H1 (cell line): Measurements from ENCODE around the gene FRAT2. TPM values are rescaled to one million over a fixed set of nuclear protein-coding genes. Genes with fewer than 3 reads are reported as not detected.
A peak's percentile ranks its signal among the peaks of the same experiment; 100 is the strongest.

Experiments
- CTCF ChIA-PET: fragments of 300-600 bp; sonication (Branson Sonifier 250); formaldehyde crosslinking; loops from one replicate; lab custom pipeline; 2021; ENCODE audit not compliant: partially characterized antibody; lab: Charles Lee
- POLR2A ChIA-PET: fragments of 300-600 bp; sonication (Branson Sonifier 250); formaldehyde crosslinking; loops from one replicate; lab custom pipeline; 2021; ENCODE audit warnings: inconsistent platforms; ENCODE audit not compliant: partially characterized antibody; lab: Charles Lee
- DNase-seq, 2 experiments: peaks; one replicate each; pipeline versions ENCODE4 v3.0.0 to v3.0.0-alpha.2; 2010 to 2022; ENCODE audit warnings: low spot score in 2 of 2, low read depth in 1 of 2, mixed read lengths in 1 of 2
- FAIRE-seq: peaks from 2 replicates; lab custom pipeline; 2011; peaks lifted over from hg19 to GRCh38; lab: Jason Lieb, UNC
- H2AFZ ChIP-seq: 2 replicates; pipeline ENCODE4 v1.8.1; 2012; ENCODE audit warnings: low read length, inconsistent platforms
- H2AK5ac ChIP-seq: 2 replicates; pipeline ENCODE4 v1.6.1; 2013; ENCODE audit warnings: low read depth, low read length
- H2BK120ac ChIP-seq: replicated peaks from 2 replicates; pipeline ENCODE3; 2013; ENCODE audit warnings: low read depth, low read length, inconsistent platforms
- H2BK12ac ChIP-seq: 2 replicates; pipeline ENCODE4 v1.6.1; 2013; ENCODE audit warnings: low read depth, low read length
- H2BK15ac ChIP-seq: 2 replicates; pipeline ENCODE4 v1.6.1; 2013; ENCODE audit warnings: low read length
- H2BK20ac ChIP-seq: 2 replicates; pipeline ENCODE4 v1.6.1; 2013; ENCODE audit warnings: low read length
- H2BK5ac ChIP-seq: 2 replicates; pipeline ENCODE4 v1.6.1; 2013; ENCODE audit warnings: low read depth, low read length
- H3K14ac ChIP-seq: 2 replicates; pipeline ENCODE4 v1.6.1; 2013; ENCODE audit warnings: inconsistent platforms; ENCODE audit not compliant: insufficient read length
- H3K18ac ChIP-seq: 2 replicates; pipeline ENCODE4 v1.6.1; 2013; ENCODE audit warnings: low read length; ENCODE audit errors: extremely low read depth
- H3K23ac ChIP-seq: 2 replicates; pipeline ENCODE4 v1.6.1; 2013; ENCODE audit warnings: inconsistent platforms; ENCODE audit not compliant: insufficient read length
- H3K23me2 ChIP-seq: 2 replicates; pipeline ENCODE4 v1.6.1; 2013; ENCODE audit warnings: low read depth, low read length
- H3K27ac ChIP-seq: 2 replicates; pipeline ENCODE4 v1.6.1; 2011; ENCODE audit warnings: low read depth, low read length, inconsistent platforms
- H3K27me3 ChIP-seq, 4 experiments: replicated peaks in 1 of 4; 1 replicate in 1 of 4; 2 replicates in 3 of 4; pipeline versions ENCODE4 v1.6.1 to v1.8.1; 2011 to 2013; ENCODE audit warnings: low read length in 3 of 4, mild to moderate bottlenecking in 3 of 4, inconsistent platforms in 2 of 4, mixed read lengths in 2 of 4, moderate library complexity in 1 of 4; ENCODE audit not compliant: control insufficient read depth in 3 of 4, insufficient read depth in 3 of 4; ENCODE audit errors: extremely low read depth in 1 of 4
- H3K36me3 ChIP-seq, 4 experiments: 2 replicates each; pipeline versions ENCODE4 v1.6.1 to v1.8.1; 2011 to 2013; ENCODE audit warnings: mild to moderate bottlenecking in 4 of 4, low read length in 3 of 4, moderate library complexity in 2 of 4, control low read depth in 1 of 4, inconsistent platforms in 1 of 4; ENCODE audit not compliant: insufficient read depth in 4 of 4, control insufficient read depth in 2 of 4
- H3K4ac ChIP-seq: replicated peaks from 2 replicates; pipeline ENCODE3; 2013; ENCODE audit warnings: low read length, low read depth, mixed read lengths, inconsistent platforms; ENCODE audit not compliant: insufficient read length
- H3K4me1 ChIP-seq, 4 experiments: replicated peaks in 1 of 4; 1 replicate in 1 of 4; 2 replicates in 3 of 4; pipeline versions ENCODE4 v1.6.1 to v1.8.1; 2011 to 2013; ENCODE audit warnings: low read length in 3 of 4, inconsistent platforms in 2 of 4, mixed read lengths in 1 of 4; ENCODE audit not compliant: insufficient read depth in 4 of 4, control insufficient read depth in 3 of 4
- H3K4me2 ChIP-seq, 2 experiments: 2 replicates each; pipeline versions ENCODE4 v1.6.1 to v1.8.1; 2011 to 2013; ENCODE audit warnings: low read depth in 2 of 2, low read length in 2 of 2, control low read depth in 1 of 2, inconsistent platforms in 1 of 2, mild to moderate bottlenecking in 1 of 2; ENCODE audit not compliant: insufficient read depth in 1 of 2
- H3K4me3 ChIP-seq, 4 experiments: fragments of 200-600, 300-600 bp in 1 of 4; sonication (generic), shearing (Covaris generic), sonication (Bioruptor Twin) in 1 of 4; 2 replicates each; pipeline versions ENCODE4 v1.5.1 to v1.8.1; 2011 to 2016; ENCODE audit warnings: low read length in 4 of 4, low read depth in 3 of 4, control low read depth in 2 of 4, inconsistent platforms in 2 of 4, mild to moderate bottlenecking in 2 of 4, mixed read lengths in 1 of 4, moderate library complexity in 1 of 4; ENCODE audit not compliant: insufficient read depth in 2 of 4; ENCODE audit errors: extremely low read depth in 1 of 4
- H3K56ac ChIP-seq: replicated peaks from 2 replicates; pipeline ENCODE3; 2013; ENCODE audit warnings: low read depth, mild to moderate bottlenecking, mixed read lengths, low read length, inconsistent platforms; ENCODE audit not compliant: insufficient read length
- H3K79me1 ChIP-seq: 2 replicates; pipeline ENCODE4 v1.6.1; 2013; ENCODE audit warnings: low read depth, low read length, control low read depth
- H3K79me2 ChIP-seq, 2 experiments: 2 replicates each; pipeline versions ENCODE4 v1.6.1 to v1.8.1; 2012 to 2013; ENCODE audit warnings: low read length in 2 of 2, mild to moderate bottlenecking in 2 of 2, inconsistent platforms in 1 of 2; ENCODE audit not compliant: insufficient read depth in 2 of 2, control insufficient read depth in 1 of 2
- H3K9ac ChIP-seq, 4 experiments: replicated peaks in 1 of 4; 1 replicate in 1 of 4; 2 replicates in 3 of 4; pipeline versions ENCODE4 v1.6.1 to v1.8.1; 2011 to 2013; ENCODE audit warnings: low read depth in 3 of 4, low read length in 3 of 4, control low read depth in 2 of 4, mild to moderate bottlenecking in 2 of 4, moderate library complexity in 2 of 4, inconsistent platforms in 1 of 4; ENCODE audit errors: extremely low read depth in 1 of 4
- H3K9me3 ChIP-seq, 2 experiments: 2 replicates each; pipeline versions ENCODE4 v1.6.1 to v1.8.1; 2012 to 2013; ENCODE audit warnings: mild to moderate bottlenecking in 2 of 2, moderate library complexity in 2 of 2, control low read depth in 1 of 2, inconsistent platforms in 1 of 2, low read depth in 1 of 2, low read length in 1 of 2, mixed read lengths in 1 of 2; ENCODE audit not compliant: insufficient read depth in 2 of 2
- H4K20me1 ChIP-seq, 2 experiments: replicated peaks in 1 of 2; 2 replicates each; pipeline versions ENCODE3 to v1.8.1; 2011 to 2013; ENCODE audit warnings: inconsistent platforms in 2 of 2, low read length in 2 of 2, mild to moderate bottlenecking in 1 of 2; ENCODE audit not compliant: insufficient read depth in 2 of 2, control insufficient read depth in 1 of 2
- H4K5ac ChIP-seq: 2 replicates; pipeline ENCODE4 v1.6.1; 2013; ENCODE audit warnings: low read length, low read depth, mixed read lengths, inconsistent platforms; ENCODE audit not compliant: insufficient read length
- H4K8ac ChIP-seq: 2 replicates; pipeline ENCODE4 v1.8.0; 2013; ENCODE audit warnings: mild to moderate bottlenecking, moderate library complexity, low read length, inconsistent platforms; ENCODE audit not compliant: insufficient read depth; ENCODE audit errors: extremely low read depth
- H4K91ac ChIP-seq: replicated peaks from 2 replicates; pipeline ENCODE3; 2013; ENCODE audit warnings: low read length, mixed read lengths, inconsistent platforms; ENCODE audit not compliant: insufficient read length
- CHD2 ChIP-seq: IDR thresholded peaks from 2 replicates; pipeline ENCODE4 v1.6.1; 2012; ENCODE audit warnings: low read length, improper control_type of control experiment
- CREB1 ChIP-seq: IDR thresholded peaks from 2 replicates; pipeline ENCODE4 v1.6.1; 2012; ENCODE audit warnings: inconsistent platforms
- EGR1 ChIP-seq: IDR thresholded peaks from 2 replicates; pipeline ENCODE4 v1.6.1; 2011; ENCODE audit warnings: low read depth, low read length, borderline replicate concordance
- POLR2A ChIP-seq, 2 experiments: IDR thresholded peaks; 1 replicate in 1 of 2; 2 replicates in 1 of 2; pipeline ENCODE4 v1.6.1; 2011; ENCODE audit warnings: low read depth in 2 of 2, low read length in 2 of 2, mild to moderate bottlenecking in 2 of 2; ENCODE audit errors: control extremely low read depth in 1 of 2
- SUZ12 ChIP-seq: fragments of 200-600 bp; sonication (generic); IDR thresholded peaks from 2 replicates; pipeline ENCODE4 v1.6.1; 2012; ENCODE audit warnings: mild to moderate bottlenecking, inconsistent platforms, low read length, moderate library complexity, mixed read lengths
- WGBS, 2 experiments: shearing (Covaris generic) in 1 of 2; methylation state at CpG; one replicate each; pipeline versions ENCODE4 v1.1.6 to v1.1.7; 2013 to 2015; ENCODE audit warnings: low lambda C conversion rate in 2 of 2, mixed read lengths in 2 of 2, inconsistent platforms in 1 of 2, low coverage in 1 of 2, missing lambda C conversion rate in 1 of 2; ENCODE audit not compliant: insufficient replicate concordance in 2 of 2, insufficient coverage in 1 of 2, insufficient read length in 1 of 2; ENCODE audit errors: extremely low coverage in 1 of 2, missing lambda C conversion rate in 1 of 2; 5-methylcytosine and 5-hydroxymethylcytosine counted together
- polyA plus RNA-seq, 7 experiments: library from polyadenylated mRNA; depleted of rRNA in 3 of 7; stranded (reverse) in 5 of 7; unstranded in 2 of 7; fragments of >200 nt in 5 of 7; fragments of 200-250 nt in 2 of 7; gene quantifications; 1 replicate in 5 of 7; 2 replicates in 1 of 7; 4 replicates in 1 of 7; pipeline versions ENCODE4 v1.2.1 to v1.2.3, GENCODE V29; 2011 to 2013; ENCODE audit warnings: missing spikeins in 2 of 7, mixed read lengths in 2 of 7
- total RNA-seq: library from RNA; stranded (reverse); fragmentation: NEBNext Ultra II Directional; extraction: Animal tissue kit (Norgen Biotek cat#: 25700); gene quantifications from 2 replicates; pipeline ENCODE4 v1.2.1, GENCODE V29; 2021

FRAT2 gene
- total and polyA plus RNA-seq, 2 of the 8 experiments (the other 6 are each of a cell fraction or from before 2014, with no cell fraction given): 47.4 to 83.0 TPM

DNA sequence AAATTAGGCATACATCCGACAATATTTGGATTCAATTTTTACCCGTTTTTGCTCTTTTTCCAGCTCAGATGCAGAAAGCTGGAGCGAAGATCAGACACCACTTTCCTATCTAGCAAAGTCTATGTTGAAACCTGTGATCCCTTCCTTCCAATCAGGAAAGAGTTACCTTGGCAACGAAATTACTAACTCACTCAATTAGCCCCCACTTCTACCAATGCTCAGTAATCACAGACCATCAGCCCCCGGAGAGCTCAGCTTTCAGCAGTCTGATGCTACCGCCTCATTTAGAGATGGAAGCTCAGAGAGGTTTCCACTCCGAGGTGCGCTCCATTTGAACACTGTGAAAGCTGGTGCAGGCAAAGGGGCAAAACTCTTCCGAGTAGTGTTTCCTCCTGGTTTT, 8.8 kb downstream of the FRAT2 start:
- Histone ChIP-seq H3K56ac (no peak overlapping the region), H2BK12ac (no peak overlapping the region), H2BK15ac (no peak overlapping the region), H3K4me1 (peaks cover 0 to 19% (median 9%) of the 10 kb centered on the region in 4 experiments; a peak in 6 of 7 replicates), H4K91ac (no peak overlapping the region), H3K9me3 (no peaks in the 10 kb centered on the region), H3K27ac (no peak overlapping the region), H3K9ac (no peak overlapping the region), H2BK120ac (no peak overlapping the region), H3K79me1 (peaks cover 7% of the 10 kb centered on the region; the same call in 1 of the 2 replicates), H3K14ac (no peak overlapping the region), H3K79me2 (peaks cover 6 to 22% of the 10 kb centered on the region in 2 experiments; a peak in 3 of 4 replicates), H2AFZ (no peak overlapping the region), H3K4ac (no peak overlapping the region), H4K8ac (no peak overlapping the region), H2BK5ac (no peak overlapping the region), H3K4me3 (no peak overlapping the region), H3K36me3 (peaks cover 2 to 25% (median 7%) of the 10 kb centered on the region in 4 experiments; a peak in 5 of 8 replicates), H2AK5ac (no peak overlapping the region), H4K5ac (no peak overlapping the region), H3K23ac (no peak overlapping the region), H3K4me2 (no peak overlapping the region), H2BK20ac (no peak overlapping the region), H4K20me1 (peaks cover 5 to 6% of the 10 kb centered on the region in 2 experiments), H3K18ac (no peak overlapping the region), H3K27me3 (peaks cover 3 to 13% (median 11%) of the 10 kb centered on the region in 4 experiments), H3K23me2 (peaks cover 3% of the 10 kb centered on the region; the same call in 1 of the 2 replicates)
- FAIRE-seq (no peak), DNase-seq (no peak)
- WGBS, 2 experiments: 78% methylated on average over 9 of the region's 9 CpGs; no CpG with 5 or more reads in 1 of the 2 experiments
- POLR2A ChIA-PET: interaction anchor here (1.2 to 5.5 kb wide), 6 partner anchors 7 to 35 kb away, joined by 3 to 75 read pairs (median 5); partner anchors contain the start of gene FRAT2
- TF ChIP-seq SUZ12 (no peak), CHD2 (no peak), POLR2A (IDR thresholded peaks at IDR 0.05; ENCODE audit: control extremely low read depth in 1 of 2, low read depth in 2 of 2, low read length in 2 of 2) (0 out of 3 replicates have a peak, but pooled peaks of 1 of the 2 experiments have one; percentile 20), CREB1 (no peak), EGR1 (no peak)
- CTCF ChIA-PET: interaction anchor here (1.0 to 2.4 kb wide), 5 partner anchors 11 to 48 kb away, joined by 3 to 9 read pairs (median 4); no protein-coding TSS in a partner anchor
